H9 (cell line): ENCODE measurements around the gene GRIP1. TPM values are rescaled to one million over a fixed set of nuclear protein-coding genes. Genes with fewer than 3 reads are reported as not detected.

Experiments used
- DNase-seq: peaks from one replicate; pipeline ENCODE4 v3.0.0-alpha.2; 2017
- H2AFZ ChIP-seq: one replicate; pipeline ENCODE4 v1.6.1; 2013; ENCODE audit warnings: mild to moderate bottlenecking, low read length, control low read depth, moderate library complexity
- H2AK5ac ChIP-seq: 2 replicates; pipeline ENCODE4 v1.6.1; 2013; ENCODE audit warnings: low read length, control low read depth, mixed read lengths; ENCODE audit not compliant: insufficient read length
- H2BK120ac ChIP-seq: one replicate; pipeline ENCODE4 v1.6.1; 2013; ENCODE audit warnings: low read depth, mild to moderate bottlenecking, low read length, control low read depth, inconsistent platforms; ENCODE audit not compliant: poor library complexity, severe bottlenecking
- H2BK12ac ChIP-seq: 2 replicates; pipeline ENCODE4 v1.6.1; 2013; ENCODE audit warnings: low read length, control low read depth, mixed read lengths, low read depth; ENCODE audit not compliant: insufficient read length
- H2BK15ac ChIP-seq: 2 replicates; pipeline ENCODE4 v1.6.1; 2013; ENCODE audit warnings: low read depth, low read length, control low read depth
- H2BK20ac ChIP-seq: one replicate; pipeline ENCODE4 v1.6.1; 2013; ENCODE audit warnings: low read depth, mild to moderate bottlenecking, low read length, control low read depth, inconsistent platforms; ENCODE audit not compliant: poor library complexity, severe bottlenecking
- H2BK5ac ChIP-seq: 2 replicates; pipeline ENCODE4 v1.6.1; 2013; ENCODE audit warnings: low read length, control low read depth, mixed read lengths; ENCODE audit not compliant: insufficient read length
- H3K14ac ChIP-seq: 2 replicates; pipeline ENCODE4 v1.6.1; 2013; ENCODE audit warnings: low read length, control low read depth; ENCODE audit not compliant: insufficient read depth
- H3K18ac ChIP-seq: 2 replicates; pipeline ENCODE4 v1.6.1; 2013; ENCODE audit warnings: low read depth, mild to moderate bottlenecking, mixed read lengths, low read length, control low read depth; ENCODE audit not compliant: insufficient read length
- H3K23ac ChIP-seq: 2 replicates; pipeline ENCODE4 v1.6.1; 2013; ENCODE audit warnings: low read length, control low read depth, mixed read lengths, low read depth; ENCODE audit not compliant: insufficient read length
- H3K23me2 ChIP-seq: 2 replicates; pipeline ENCODE4 v1.6.1; 2013; ENCODE audit warnings: low read depth, mild to moderate bottlenecking, mixed read lengths, low read length, control low read depth; ENCODE audit not compliant: insufficient read length, poor library complexity, severe bottlenecking
- H3K27ac ChIP-seq: 2 replicates; pipeline ENCODE4 v1.5.1; 2013; ENCODE audit warnings: low read length, control low read depth, mixed read lengths, low read depth; ENCODE audit not compliant: insufficient read length
- H3K27me3 ChIP-seq: 2 replicates; pipeline ENCODE4 v1.6.1; 2013; ENCODE audit warnings: low read length, control low read depth, inconsistent platforms; ENCODE audit not compliant: insufficient read depth
- H3K4ac ChIP-seq: 2 replicates; pipeline ENCODE4 v1.6.1; 2013; ENCODE audit warnings: low read depth, mild to moderate bottlenecking, control low read depth, inconsistent platforms, low read length, moderate library complexity
- H3K4me1 ChIP-seq: 2 replicates; pipeline ENCODE4 v1.6.1; 2013; ENCODE audit warnings: low read length, control low read depth, inconsistent platforms; ENCODE audit not compliant: insufficient read depth
- H3K4me2 ChIP-seq: 2 replicates; pipeline ENCODE4 v1.6.1; 2013; ENCODE audit warnings: low read length, control low read depth, mixed read lengths; ENCODE audit not compliant: insufficient read length, insufficient read depth
- H3K56ac ChIP-seq: 2 replicates; pipeline ENCODE4 v1.6.1; 2013; ENCODE audit warnings: low read depth, mild to moderate bottlenecking, mixed read lengths, low read length, control low read depth; ENCODE audit not compliant: insufficient read length
- H3K79me1 ChIP-seq: 2 replicates; pipeline ENCODE4 v1.6.1; 2013; ENCODE audit warnings: low read depth, mild to moderate bottlenecking, moderate library complexity, low read length, control low read depth, inconsistent platforms; ENCODE audit not compliant: insufficient read depth, poor library complexity, severe bottlenecking
- H3K79me2 ChIP-seq: 2 replicates; pipeline ENCODE4 v1.6.1; 2013; ENCODE audit warnings: low read length, control low read depth, inconsistent platforms; ENCODE audit not compliant: insufficient read depth
- H3K9ac ChIP-seq: 2 replicates; pipeline ENCODE4 v1.6.1; 2013; ENCODE audit warnings: low read length, control low read depth, mixed read lengths; ENCODE audit not compliant: insufficient read length; ENCODE audit errors: extremely low read depth
- H3K9me3 ChIP-seq: one replicate; pipeline ENCODE4 v1.6.1; 2013; ENCODE audit warnings: low read depth, low read length, inconsistent platforms; ENCODE audit not compliant: control insufficient read depth
- H3T11ph ChIP-seq: one replicate; pipeline ENCODE4 v1.6.1; 2013; ENCODE audit warnings: mild to moderate bottlenecking, low read length, control low read depth, inconsistent platforms
- H4K20me1 ChIP-seq: one replicate; pipeline ENCODE4 v1.6.1; 2013; ENCODE audit not compliant: control insufficient read depth, insufficient read length, insufficient read depth
- H4K5ac ChIP-seq: 2 replicates; pipeline ENCODE4 v1.6.1; 2013; ENCODE audit warnings: low read depth, mild to moderate bottlenecking, mixed read lengths, low read length, control low read depth; ENCODE audit not compliant: insufficient read length
- H4K8ac ChIP-seq: replicated peaks from 2 replicates; pipeline ENCODE4 v1.6.1; 2013; ENCODE audit warnings: low read length, control low read depth, mixed read lengths, low read depth; ENCODE audit not compliant: insufficient read length
- H4K91ac ChIP-seq: 2 replicates; pipeline ENCODE4 v1.6.1; 2013; ENCODE audit warnings: low read depth, mild to moderate bottlenecking, moderate library complexity, mixed read lengths, low read length, control low read depth; ENCODE audit not compliant: insufficient read length
- H3K27ac Mint-ChIP-seq, 3 experiments: 2 replicates in 2 of 3; 3 replicates in 1 of 3; pipeline ENCODE4 v1.8.0; 2020 to 2021; ENCODE audit warnings: mixed read lengths in 3 of 3, mild to moderate bottlenecking in 1 of 3, moderate library complexity in 1 of 3
- H3K27me3 Mint-ChIP-seq: 2 replicates; pipeline ENCODE4 v1.8.0; 2021; ENCODE audit warnings: low read depth, mild to moderate bottlenecking, moderate library complexity, mixed read lengths
- H3K36me3 Mint-ChIP-seq, 3 experiments: 2 replicates in 2 of 3; 3 replicates in 1 of 3; pipeline ENCODE4 v1.8.0; 2020 to 2021; ENCODE audit warnings: low read depth in 3 of 3, mixed read lengths in 3 of 3; ENCODE audit not compliant: insufficient read depth in 1 of 3
- H3K4me1 Mint-ChIP-seq, 2 experiments: 2 replicates each; pipeline ENCODE4 v1.8.0; 2020; ENCODE audit warnings: mixed read lengths in 2 of 2
- H3K4me3 Mint-ChIP-seq, 2 experiments: 2 replicates in 1 of 2; 3 replicates in 1 of 2; pipeline ENCODE4 v1.8.0; 2020 to 2021; ENCODE audit warnings: mild to moderate bottlenecking in 2 of 2, mixed read lengths in 2 of 2, moderate library complexity in 1 of 2
- H3K9me3 Mint-ChIP-seq, 2 experiments: 2 replicates in 1 of 2; 3 replicates in 1 of 2; pipeline ENCODE4 v1.8.0; 2020; ENCODE audit warnings: mild to moderate bottlenecking in 2 of 2, mixed read lengths in 2 of 2, moderate library complexity in 1 of 2
- CTCF ChIP-seq: fragments of 200-600 bp; sonication (generic); conservative IDR thresholded peaks from 3 replicates; pipeline ENCODE4 v1.8.0; 2021; ENCODE audit warnings: antibody characterized with exemption, mild to moderate bottlenecking
- total RNA-seq: library from RNA; stranded (reverse); gene quantifications from 2 replicates; pipeline ENCODE4 v1.2.1, GENCODE V29; 2021

Gene GRIP1
- total RNA-seq, 1 experiment from 2014 or later, result 19.5 TPM

- Histone ChIP-seq H3K23me2 (no peaks in the 10 kb centered on the region), H2AFZ (no peak overlapping the region), H3K79me2 (no peaks in the 10 kb centered on the region), H3K18ac (no peak overlapping the region), H3K79me1 (no peaks in the 10 kb centered on the region), H4K20me1 (no peaks in the 10 kb centered on the region), H4K8ac (no peak overlapping the region), H3K23ac (no peak overlapping the region), H3K4me1 (no peaks in the 10 kb centered on the region), H2AK5ac (no peak overlapping the region), H2BK15ac (no peak overlapping the region), H2BK5ac (no peak overlapping the region), H4K5ac (no peak overlapping the region), H3K14ac (no peak overlapping the region), H2BK12ac (no peak overlapping the region), H2BK20ac (no peak overlapping the region), H3K4me2 (no peak overlapping the region), H3T11ph (no peak overlapping the region), H3K27ac (no peak overlapping the region), H3K4ac (no peak overlapping the region), H4K91ac (no peak overlapping the region), H3K9me3 (no peaks in the 10 kb centered on the region), H3K56ac (no peak overlapping the region), H3K9ac (no peak overlapping the region), H2BK120ac (no peak overlapping the region), H3K27me3 (no peaks in the 10 kb centered on the region)
- H3K27ac Mint-ChIP-seq, result no peak overlapping the region
- no peaks in the 10 kb centered on the region; a peak in 1 of 4 replicates for H3K4me1 Mint-ChIP-seq
- H3K9me3 Mint-ChIP-seq, result no peaks in the 10 kb centered on the region
- H3K27me3 Mint-ChIP-seq, result no peaks in the 10 kb centered on the region
- TF ChIP-seq CTCF, result no peak
- H3K36me3 Mint-ChIP-seq, result no peaks in the 10 kb centered on the region; a peak in 1 of 7 replicates
- no peak overlapping the region for H3K4me3 Mint-ChIP-seq
- no peak for DNase-seq
Observed at GRCh38 chr12:66453844-66454243, 225.0 kb downstream of the GRIP1 start.
